Ovary (tissue), 9 donors: ENCODE data around the gene CDH23. TPM values are rescaled to one million over a fixed set of nuclear protein-coding genes. Genes with fewer than 3 reads are reported as not detected.

ENCODE experiments used
- DNase-seq, 5 donors: peaks; one replicate each; pipeline ENCODE4 v3.0.0-alpha.2; 2019 to 2020
- H3K27ac ChIP-seq, 2 donors: fragments of 200-600 bp; one replicate each; pipeline versions ENCODE4 v1.5.1 to v1.8.0; 2019 to 2022
- H3K27me3 ChIP-seq: fragments of 200-600 bp; one replicate; pipeline ENCODE4 v1.8.0; 2022
- H3K36me3 ChIP-seq: fragments of 200-600 bp; sonication (generic); one replicate; pipeline ENCODE4 v1.5.1; 2019
- H3K4me1 ChIP-seq: one replicate; pipeline ENCODE4 v1.8.1; 2013; ENCODE audit warnings: mild to moderate bottlenecking, moderate library complexity; ENCODE audit not compliant: insufficient read depth
- H3K4me3 ChIP-seq: fragments of 200-600 bp; sonication (generic); one replicate; pipeline ENCODE4 v1.5.1; 2017
- H3K9me3 ChIP-seq, 2 donors: fragments of 200-600 bp in 1 of 2; sonication (generic) in 1 of 2; one replicate each; pipeline versions ENCODE4 v1.5.1 to v1.8.1; 2013 to 2019; ENCODE audit warnings: mild to moderate bottlenecking in 1 of 2, moderate library complexity in 1 of 2
- EP300 ChIP-seq: sonication (generic); formaldehyde crosslinking; IDR thresholded peaks from one replicate; pipeline ENCODE4 v1.6.1; 2017; ENCODE audit warnings: antibody characterized with exemption
- POLR2A ChIP-seq: fragments of 450-650 bp; IDR thresholded peaks from one replicate; pipeline ENCODE4 v1.6.1; 2017; ENCODE audit warnings: antibody characterized with exemption, mild to moderate bottlenecking, moderate library complexity
- WGBS, 3 donors: extraction: QIAGEN DNeasy Blood & Tissue Kit in 1 of 3; methylation state at CpG; one replicate each; pipeline versions ENCODE4 v1.1.5 to v1.1.7; 2013 to 2017; 5-methylcytosine and 5-hydroxymethylcytosine counted together
- intact Hi-C, 4 donors: fragments of 100-400 bp; cut with DNase I; formaldehyde crosslinking; loops; one replicate each; pipeline versions ENCODE4 v1.11.0 to v1.15.1; 2022 to 2023
- polyA plus RNA-seq, 2 donors: library from polyadenylated mRNA; stranded (reverse); fragments of 200-250 nt in 1 of 2; fragments of 350-450 nt in 1 of 2; fragmentation: Illumina TruSeq in 1 of 2; extraction: RNeasy Lipid Tissue Mini Kit (QIAGEN cat#74804) in 1 of 2; gene quantifications; one replicate each; pipeline ENCODE4 v1.2.3, GENCODE V29; 2013 to 2014
- total RNA-seq, 7 donors: library from RNA; depleted of rRNA in 2 of 7; stranded (reverse); fragments of >200 nt in 2 of 7; fragmentation: NEBNext Ultra II Directional in 3 of 7; extraction: Animal tissue kit (Norgen Biotek cat#: 25700) in 3 of 7; gene quantifications; one replicate each; pipeline versions ENCODE4 v1.1.0 to v1.2.4, GENCODE V29; 2016 to 2023
- TF ChIP-seq, protein P1 (sequence below), 3 donors: fragments of 450-650 bp in 2 of 3; fragments of 200-600 bp in 1 of 3; IDR thresholded peaks; one replicate each; pipeline versions ENCODE4 v1.5.1 to v1.8.0; 2016 to 2022; ENCODE audit warnings: antibody characterized with exemption in 3 of 3, mild to moderate bottlenecking in 1 of 3
- donor health status: DM: no; HTN: no; CAD: no; lungs with moderate emphysema.
- donor health status: DM: no; HTN: no; CAD: no.
- donor health status: Bipolar disorder and iron deficiency.
- donor health status: DM: yes; HTN: yes; CAD: no.
- donor health status: DM: no; HTN: no; CAD: no.
- donor health status: DM: yes; HTN: yes; CAD: no.

The CDH23 gene
- total and polyA plus RNA-seq, 9 donors: 7.5 to 108 (median 39.1) TPM

DNA sequence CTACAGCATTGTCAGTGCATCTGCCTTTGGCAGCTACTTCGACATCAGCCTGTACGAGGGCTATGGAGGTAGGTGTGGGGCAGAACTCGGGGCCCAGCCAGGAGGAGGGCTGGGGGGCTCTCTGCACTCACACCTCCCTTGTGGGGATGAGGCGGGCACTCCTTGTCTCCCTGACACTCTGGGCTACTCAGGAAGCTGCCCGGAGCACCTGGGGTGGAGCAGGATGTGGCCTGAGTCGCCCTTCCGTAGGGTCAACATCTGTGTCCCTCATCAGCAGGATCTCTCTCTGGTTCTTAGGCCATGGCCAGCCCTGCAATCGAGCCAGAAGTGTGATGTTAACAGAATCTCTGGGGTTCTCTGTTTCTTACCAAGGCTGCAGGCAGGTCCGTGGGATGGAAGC is 282.7 kb downstream of the CDH23 start:
- Histone ChIP-seq H3K9me3 (no peaks in the 10 kb centered on the region), H3K27ac (no peak overlapping the region), H3K4me1 (no peaks in the 10 kb centered on the region), H3K36me3 (no peaks in the 10 kb centered on the region), H3K27me3 (no peaks in the 10 kb centered on the region), H3K4me3 (no peak overlapping the region)
- WGBS, 3 donors: 81 to 83% (median 83%) methylated on average over 9 of the region's 9 CpGs
- intact Hi-C loops: no loop called here
- TF ChIP-seq POLR2A (no peak), EP300 (no peak)
- TF ChIP-seq, protein P1, sequence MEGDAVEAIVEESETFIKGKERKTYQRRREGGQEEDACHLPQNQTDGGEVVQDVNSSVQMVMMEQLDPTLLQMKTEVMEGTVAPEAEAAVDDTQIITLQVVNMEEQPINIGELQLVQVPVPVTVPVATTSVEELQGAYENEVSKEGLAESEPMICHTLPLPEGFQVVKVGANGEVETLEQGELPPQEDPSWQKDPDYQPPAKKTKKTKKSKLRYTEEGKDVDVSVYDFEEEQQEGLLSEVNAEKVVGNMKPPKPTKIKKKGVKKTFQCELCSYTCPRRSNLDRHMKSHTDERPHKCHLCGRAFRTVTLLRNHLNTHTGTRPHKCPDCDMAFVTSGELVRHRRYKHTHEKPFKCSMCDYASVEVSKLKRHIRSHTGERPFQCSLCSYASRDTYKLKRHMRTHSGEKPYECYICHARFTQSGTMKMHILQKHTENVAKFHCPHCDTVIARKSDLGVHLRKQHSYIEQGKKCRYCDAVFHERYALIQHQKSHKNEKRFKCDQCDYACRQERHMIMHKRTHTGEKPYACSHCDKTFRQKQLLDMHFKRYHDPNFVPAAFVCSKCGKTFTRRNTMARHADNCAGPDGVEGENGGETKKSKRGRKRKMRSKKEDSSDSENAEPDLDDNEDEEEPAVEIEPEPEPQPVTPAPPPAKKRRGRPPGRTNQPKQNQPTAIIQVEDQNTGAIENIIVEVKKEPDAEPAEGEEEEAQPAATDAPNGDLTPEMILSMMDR (IDR thresholded peaks at IDR 0.05): no peak
- no peak for DNase-seq

DNA sequence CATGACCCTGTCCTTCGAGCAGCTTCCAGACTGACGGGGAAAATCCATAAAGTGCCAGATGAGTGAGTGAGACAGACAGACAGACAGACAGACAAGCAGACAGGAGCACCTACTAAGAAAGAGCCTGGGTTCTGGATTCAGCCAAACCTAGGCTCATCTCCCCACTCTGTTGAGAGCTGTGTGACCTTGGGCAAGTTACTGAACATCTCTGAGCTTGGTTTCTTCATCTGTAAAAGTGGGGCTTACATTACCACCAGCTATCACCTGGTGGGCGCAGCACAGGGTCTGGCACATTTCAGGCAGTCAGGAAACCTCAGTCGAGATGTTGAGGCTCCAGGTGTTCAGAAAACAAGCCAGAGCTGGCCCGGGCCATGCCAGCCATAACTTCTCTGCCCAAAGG is 285.3 kb downstream of the CDH23 start:
- intact Hi-C loops: no loop called here
- H3K36me3 ChIP-seq: no peaks in the 10 kb centered on the region

DNA sequence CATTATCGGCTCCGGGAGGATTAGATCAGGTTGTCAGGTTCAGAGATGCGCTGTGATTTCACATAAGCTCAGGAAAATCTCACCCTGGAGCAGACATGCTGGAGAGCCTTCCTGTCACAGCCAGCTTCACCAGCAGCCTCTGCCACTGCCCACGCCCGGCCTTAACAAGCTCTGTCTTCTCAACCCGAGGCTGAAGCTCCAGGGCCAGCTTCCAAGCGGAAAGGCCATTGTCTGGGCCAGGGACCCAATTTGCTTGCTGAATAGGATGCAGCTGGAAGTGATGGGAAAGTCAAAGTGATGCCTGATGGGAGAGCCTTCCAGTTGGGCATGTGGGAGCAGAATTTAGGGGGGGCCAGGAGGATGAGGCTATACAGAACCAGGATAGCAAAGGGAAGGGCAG is 286.6 kb downstream of the CDH23 start:
- TF ChIP-seq, protein P1 (IDR thresholded peaks at IDR 0.05): no peak
- TF ChIP-seq EP300: no peak
- no peak for TF ChIP-seq POLR2A
- DNase-seq: no peak
- H3K27ac ChIP-seq: no peak overlapping the region
- H3K4me1 ChIP-seq: no peaks in the 10 kb centered on the region
- H3K4me3 ChIP-seq: no peak overlapping the region
- H3K9me3 ChIP-seq: no peaks in the 10 kb centered on the region
- H3K27me3 ChIP-seq: no peaks in the 10 kb centered on the region
- WGBS, 3 donors: 85 to 87% (median 87%) methylated on average over 7 of the region's 7 CpGs
- intact Hi-C loops: no loop called here
- H3K36me3 ChIP-seq: no peaks in the 10 kb centered on the region

More for the DNA sequence above, 285.3 kb downstream of the CDH23 start:
- Histone ChIP-seq H3K27ac (no peak overlapping the region), H3K27me3 (no peaks in the 10 kb centered on the region), H3K9me3 (no peaks in the 10 kb centered on the region), H3K4me1 (no peaks in the 10 kb centered on the region), H3K4me3 (no peak overlapping the region)
- 92 to 94% (median 93%) methylated on average over 4 to 5 of the region's 5 CpGs for WGBS, 3 donors
- no peak for TF ChIP-seq POLR2A
- no peak for TF ChIP-seq EP300
- TF ChIP-seq, protein P1 (IDR thresholded peaks at IDR 0.05): no peak
- no peak for DNase-seq

DNA sequence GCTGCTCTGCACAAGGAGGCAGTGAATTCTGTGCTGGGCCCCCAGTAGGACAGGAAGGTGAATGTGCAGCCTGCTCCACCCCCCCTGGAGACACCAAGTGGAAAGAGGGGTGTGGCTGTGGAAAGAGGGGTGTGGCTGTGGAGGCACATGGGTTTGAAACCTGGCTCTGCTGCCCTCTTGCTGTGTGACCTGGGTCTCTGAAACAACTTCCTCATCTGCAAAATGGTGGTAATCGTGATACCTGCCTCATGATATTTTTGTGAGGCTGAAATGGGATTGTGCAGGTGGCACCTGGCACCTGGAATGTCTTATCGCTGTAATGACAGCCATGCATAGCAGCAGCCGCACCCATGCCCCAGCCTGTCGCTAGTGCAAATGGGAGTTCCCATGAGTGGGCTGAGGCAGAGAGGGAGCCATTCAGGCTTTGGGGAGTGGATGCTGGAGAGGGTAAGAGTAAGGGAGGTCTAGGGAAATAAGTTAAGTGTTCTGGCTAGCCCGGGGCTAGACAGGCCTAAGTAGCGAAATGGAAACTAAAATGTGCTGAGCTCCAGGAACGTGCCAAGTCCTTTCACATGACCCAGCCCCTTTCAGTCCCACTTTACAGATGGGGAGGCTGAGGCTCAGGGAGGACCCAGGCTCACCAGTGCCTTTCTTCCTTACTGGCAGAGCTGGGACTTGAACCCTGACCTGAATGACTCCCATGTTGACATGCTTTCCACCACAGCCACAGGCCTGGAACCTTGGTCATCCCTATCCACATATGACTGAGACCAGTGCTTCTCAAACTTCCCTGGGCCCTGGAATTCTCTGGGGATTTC is 287.8 kb downstream of the CDH23 start:
- WGBS, 3 donors: 89 to 93% (median 90%) methylated on average over 7 of the region's 7 CpGs
- no peaks in the 10 kb centered on the region for H3K4me1 ChIP-seq
- no peaks in the 10 kb centered on the region for H3K27me3 ChIP-seq
- intact Hi-C loops: no loop called here
- no peaks in the 10 kb centered on the region for H3K9me3 ChIP-seq
- no peak overlapping the region for H3K27ac ChIP-seq
- DNase-seq: no peak
- no peak overlapping the region for H3K4me3 ChIP-seq
- H3K36me3 ChIP-seq: no peaks in the 10 kb centered on the region
- TF ChIP-seq EP300 (no peak), POLR2A (no peak)
- TF ChIP-seq, protein P1 (IDR thresholded peaks at IDR 0.05): no peak
